ENCODE results near the gene CTXN2.

GRCh38 chr15:48168616-48169015 is 22.8 kb upstream of the CTXN2 start:
- no peak for TF ChIP-seq CTCF (IDR thresholded peaks at IDR 0.05 in 8 of 11, conservative IDR thresholded peaks at IDR 0.05 in 3 of 11)
- TF ChIP-seq POLR2A (IDR thresholded peaks at IDR 0.05) = no peak
- TF ChIP-seq POLR2AphosphoS5 (IDR thresholded peaks at IDR 0.05) = no peak

All from spleen (tissue), 7 donors.